ENCODE measurements around the gene SRD5A1. TPM values are rescaled to one million over a fixed set of nuclear protein-coding genes. Genes with fewer than 3 reads are reported as not detected.
A peak's percentile ranks its signal among the peaks of the same experiment; 100 is the strongest.

Gene SRD5A1, protein sequence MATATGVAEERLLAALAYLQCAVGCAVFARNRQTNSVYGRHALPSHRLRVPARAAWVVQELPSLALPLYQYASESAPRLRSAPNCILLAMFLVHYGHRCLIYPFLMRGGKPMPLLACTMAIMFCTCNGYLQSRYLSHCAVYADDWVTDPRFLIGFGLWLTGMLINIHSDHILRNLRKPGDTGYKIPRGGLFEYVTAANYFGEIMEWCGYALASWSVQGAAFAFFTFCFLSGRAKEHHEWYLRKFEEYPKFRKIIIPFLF
- total RNA-seq, result 10 to 100 TPM in 3 of 4 donors, under 1 TPM in 1; 0.29 to 71.2 (median 10.1) TPM

DNA sequence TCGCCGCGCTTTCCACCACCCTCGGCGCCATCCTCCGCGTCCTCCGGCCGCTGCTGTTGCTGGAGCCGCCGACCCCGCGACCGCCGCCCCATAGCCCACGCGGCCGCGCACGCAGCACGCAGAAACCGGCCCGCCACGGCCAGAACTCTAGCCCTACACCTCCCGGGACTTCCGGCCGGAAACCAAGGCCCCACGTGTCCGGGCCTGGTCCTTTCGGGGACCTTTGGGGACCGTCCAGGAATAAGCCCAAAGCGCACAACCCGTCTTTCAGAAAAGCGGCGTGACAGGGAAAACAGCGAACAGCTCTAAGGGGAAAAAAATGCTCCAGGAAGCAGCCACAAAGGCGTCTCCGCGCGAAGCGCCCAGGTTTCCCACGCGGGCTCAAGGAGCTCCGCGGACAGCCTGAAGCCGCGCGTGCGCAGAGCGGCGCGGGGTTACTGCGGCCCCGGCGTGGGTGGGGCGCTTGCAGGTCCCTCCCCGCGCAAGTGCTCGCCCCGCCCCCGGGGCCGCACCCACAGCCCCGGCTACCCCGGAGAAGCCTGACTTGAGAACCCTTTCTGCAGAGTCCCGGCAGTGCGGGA lies at the start of gene SRD5A1, which contains the start of gene NSUN2:
SRD5A1 (plus strand) TSS at position 553 of the 581 bp plus-strand sequence. CDS start 137 bp downstream, outside the sequence.
NSUN2 (minus strand) TSS at position 157 of the 581 bp plus-strand sequence; CDS start at position 92, 65 bp downstream.
- no peaks in the 10 kb centered on the region for H3K36me3 ChIP-seq
- DNase-seq, result peak; percentile 88 to 89
- H3K4me1 ChIP-seq, result peaks cover 4 to 10% of the 10 kb centered on the region in 2 donors
- H3K9me3 ChIP-seq, result no peaks in the 10 kb centered on the region
- no peaks in the 10 kb centered on the region for H3K27me3 ChIP-seq
- H3K4me3 ChIP-seq, result peak within 1 kb of the TSS; percentile 69 to 87
- H3K27ac ChIP-seq, result peak within 1 kb of the TSS; percentile 83 to 90
- peak; percentile 31 to 42 for TF ChIP-seq POLR2A (IDR thresholded peaks at IDR 0.05)
- TF ChIP-seq, protein P1, sequence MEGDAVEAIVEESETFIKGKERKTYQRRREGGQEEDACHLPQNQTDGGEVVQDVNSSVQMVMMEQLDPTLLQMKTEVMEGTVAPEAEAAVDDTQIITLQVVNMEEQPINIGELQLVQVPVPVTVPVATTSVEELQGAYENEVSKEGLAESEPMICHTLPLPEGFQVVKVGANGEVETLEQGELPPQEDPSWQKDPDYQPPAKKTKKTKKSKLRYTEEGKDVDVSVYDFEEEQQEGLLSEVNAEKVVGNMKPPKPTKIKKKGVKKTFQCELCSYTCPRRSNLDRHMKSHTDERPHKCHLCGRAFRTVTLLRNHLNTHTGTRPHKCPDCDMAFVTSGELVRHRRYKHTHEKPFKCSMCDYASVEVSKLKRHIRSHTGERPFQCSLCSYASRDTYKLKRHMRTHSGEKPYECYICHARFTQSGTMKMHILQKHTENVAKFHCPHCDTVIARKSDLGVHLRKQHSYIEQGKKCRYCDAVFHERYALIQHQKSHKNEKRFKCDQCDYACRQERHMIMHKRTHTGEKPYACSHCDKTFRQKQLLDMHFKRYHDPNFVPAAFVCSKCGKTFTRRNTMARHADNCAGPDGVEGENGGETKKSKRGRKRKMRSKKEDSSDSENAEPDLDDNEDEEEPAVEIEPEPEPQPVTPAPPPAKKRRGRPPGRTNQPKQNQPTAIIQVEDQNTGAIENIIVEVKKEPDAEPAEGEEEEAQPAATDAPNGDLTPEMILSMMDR (IDR thresholded peaks at IDR 0.05), result no peak
- intact Hi-C loops (cut with DNase I; ENCODE audit: low total_unique reads), result loop anchor here (5.0 kb wide), 1 partner anchor 79 kb away; the partner anchor contains the start of gene TENT4A

DNA sequence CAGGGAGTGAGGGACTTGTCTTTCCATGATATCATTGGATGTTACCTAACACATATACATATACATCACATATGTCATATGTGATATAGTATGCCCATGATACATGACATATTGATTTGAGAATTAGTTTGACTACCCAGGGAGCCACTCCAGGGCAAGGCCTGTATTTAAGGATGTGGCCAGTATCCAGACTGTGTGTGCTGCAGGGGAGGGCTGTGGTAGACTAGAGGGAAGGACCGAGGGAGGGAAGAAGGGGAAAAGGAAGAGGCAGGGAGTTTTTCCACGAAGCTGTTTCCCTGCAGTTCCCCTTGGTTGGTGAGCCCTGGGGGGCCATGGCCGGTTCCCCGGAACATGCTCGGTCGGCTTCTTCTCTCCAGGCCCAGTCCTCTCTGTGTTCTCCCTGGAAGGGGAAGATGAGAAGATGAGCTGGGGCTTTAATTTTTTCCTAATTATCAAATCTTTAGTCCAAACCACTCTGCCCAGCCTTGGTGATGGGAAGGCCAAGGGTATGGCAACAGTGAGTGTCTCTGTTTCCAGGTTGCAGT lies 49.1 kb upstream of the SRD5A1 start:
- no peak overlapping the region for H3K4me3 ChIP-seq
- no peaks in the 10 kb centered on the region for H3K36me3 ChIP-seq
- no peaks in the 10 kb centered on the region for H3K9me3 ChIP-seq
- intact Hi-C loops (cut with DNase I; ENCODE audit: low total_unique reads), result no loop called here
- TF ChIP-seq POLR2A (IDR thresholded peaks at IDR 0.05), result no peak
- TF ChIP-seq, protein P1 (IDR thresholded peaks at IDR 0.05), result no peak
- no peak overlapping the region for H3K27ac ChIP-seq
- no peaks in the 10 kb centered on the region for H3K4me1 ChIP-seq
- DNase-seq, result no peak
- no peaks in the 10 kb centered on the region for H3K27me3 ChIP-seq

DNA sequence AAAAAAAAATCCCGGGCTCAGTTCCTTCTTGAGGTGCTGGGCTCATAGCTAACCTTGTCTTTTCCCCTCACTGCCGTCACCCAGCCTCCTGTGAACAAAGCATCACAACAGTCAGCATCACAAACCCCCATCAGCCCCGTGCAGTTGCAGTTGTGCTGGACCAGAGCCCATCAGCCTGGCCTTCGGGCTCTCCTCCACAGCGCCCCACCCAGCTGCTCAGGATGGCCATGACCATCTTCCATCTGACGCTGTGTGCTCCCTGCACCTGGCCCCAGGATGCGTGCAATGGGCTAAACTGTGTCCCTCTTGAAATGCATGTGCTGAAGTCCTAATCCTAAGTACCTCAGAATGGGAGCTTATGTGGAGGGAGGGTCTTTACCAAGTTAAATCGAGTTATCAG lies 48.5 kb upstream of the SRD5A1 start:
- Histone ChIP-seq H3K4me3 (no peak overlapping the region), H3K9me3 (no peaks in the 10 kb centered on the region), H3K36me3 (no peaks in the 10 kb centered on the region), H3K4me1 (no peaks in the 10 kb centered on the region), H3K27ac (no peak overlapping the region), H3K27me3 (no peaks in the 10 kb centered on the region)
- TF ChIP-seq POLR2A (IDR thresholded peaks at IDR 0.05), result no peak
- TF ChIP-seq, protein P1 (IDR thresholded peaks at IDR 0.05), result no peak
- DNase-seq, result no peak
- intact Hi-C loops (cut with DNase I; ENCODE audit: low total_unique reads), result no loop called here

DNA sequence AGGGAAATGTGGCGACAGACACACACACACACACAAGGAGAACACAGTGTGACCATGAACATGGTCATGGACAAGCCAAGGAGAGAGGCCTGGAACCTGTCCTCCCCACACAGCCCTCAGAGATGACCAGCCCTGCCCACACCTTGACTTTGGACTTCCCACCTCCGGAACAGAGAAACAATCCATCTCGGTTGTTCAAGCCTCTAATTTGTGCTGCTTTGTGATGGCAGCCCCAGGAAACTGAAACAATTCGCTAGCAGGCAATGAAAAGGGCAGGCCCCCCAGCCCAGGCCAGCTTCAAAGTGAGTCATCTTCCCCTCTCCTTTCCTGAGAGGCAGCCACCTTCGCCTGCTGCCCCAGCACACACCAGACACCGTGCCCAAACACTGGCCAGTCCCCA lies 48.1 kb upstream of the SRD5A1 start:
- no peak for DNase-seq
- H3K36me3 ChIP-seq, result no peaks in the 10 kb centered on the region
- TF ChIP-seq, protein P1 (IDR thresholded peaks at IDR 0.05), result no peak
- TF ChIP-seq POLR2A (IDR thresholded peaks at IDR 0.05), result no peak
- H3K27me3 ChIP-seq, result no peaks in the 10 kb centered on the region
- no peak overlapping the region for H3K27ac ChIP-seq
- H3K4me1 ChIP-seq, result no peaks in the 10 kb centered on the region
- H3K9me3 ChIP-seq, result no peaks in the 10 kb centered on the region
- H3K4me3 ChIP-seq, result no peak overlapping the region
- intact Hi-C loops (cut with DNase I; ENCODE audit: low total_unique reads), result no loop called here

All from uterus (tissue), 4 donors.